NB4 (cell line): ENCODE results near the gene PLXNC1.

Experiments
- POLR2A ChIP-seq: IDR thresholded peaks from 2 replicates; pipeline ENCODE4 v1.6.1; 2011; ENCODE audit warnings: mild to moderate bottlenecking; ENCODE audit not compliant: insufficient read length; ENCODE audit errors: extremely low read depth
- TF ChIP-seq, protein P1 (sequence below): IDR thresholded peaks from 2 replicates; pipeline ENCODE4 v1.6.1; 2011; ENCODE audit warnings: low read depth, low read length
- TF ChIP-seq, protein P2 (sequence below): IDR thresholded peaks from one replicate; pipeline ENCODE4 v1.5.1; 2012; ENCODE audit warnings: low read depth, low read length

DNA sequence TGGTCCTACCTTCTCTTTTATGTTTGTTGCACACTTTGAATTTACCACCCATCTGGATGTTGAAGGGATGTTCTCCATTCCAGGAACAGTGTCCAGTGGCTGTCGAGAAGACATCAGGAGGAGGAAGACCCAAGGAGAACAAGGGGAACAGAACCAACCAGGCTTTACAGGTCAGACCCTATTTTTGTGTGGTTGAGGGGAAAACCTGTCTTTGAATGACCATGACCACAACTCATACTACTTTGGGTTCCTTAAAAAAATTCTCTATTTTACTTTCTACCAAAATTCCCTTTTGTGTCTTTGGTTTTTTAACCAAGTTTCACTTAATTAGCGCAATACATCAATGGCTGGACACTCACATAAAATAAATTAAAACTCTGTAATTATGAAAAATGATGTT, 78.7 kb downstream of the PLXNC1 start:
- TF ChIP-seq, protein P1, sequence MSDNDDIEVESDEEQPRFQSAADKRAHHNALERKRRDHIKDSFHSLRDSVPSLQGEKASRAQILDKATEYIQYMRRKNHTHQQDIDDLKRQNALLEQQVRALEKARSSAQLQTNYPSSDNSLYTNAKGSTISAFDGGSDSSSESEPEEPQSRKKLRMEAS = no peak
- TF ChIP-seq, protein P2, sequence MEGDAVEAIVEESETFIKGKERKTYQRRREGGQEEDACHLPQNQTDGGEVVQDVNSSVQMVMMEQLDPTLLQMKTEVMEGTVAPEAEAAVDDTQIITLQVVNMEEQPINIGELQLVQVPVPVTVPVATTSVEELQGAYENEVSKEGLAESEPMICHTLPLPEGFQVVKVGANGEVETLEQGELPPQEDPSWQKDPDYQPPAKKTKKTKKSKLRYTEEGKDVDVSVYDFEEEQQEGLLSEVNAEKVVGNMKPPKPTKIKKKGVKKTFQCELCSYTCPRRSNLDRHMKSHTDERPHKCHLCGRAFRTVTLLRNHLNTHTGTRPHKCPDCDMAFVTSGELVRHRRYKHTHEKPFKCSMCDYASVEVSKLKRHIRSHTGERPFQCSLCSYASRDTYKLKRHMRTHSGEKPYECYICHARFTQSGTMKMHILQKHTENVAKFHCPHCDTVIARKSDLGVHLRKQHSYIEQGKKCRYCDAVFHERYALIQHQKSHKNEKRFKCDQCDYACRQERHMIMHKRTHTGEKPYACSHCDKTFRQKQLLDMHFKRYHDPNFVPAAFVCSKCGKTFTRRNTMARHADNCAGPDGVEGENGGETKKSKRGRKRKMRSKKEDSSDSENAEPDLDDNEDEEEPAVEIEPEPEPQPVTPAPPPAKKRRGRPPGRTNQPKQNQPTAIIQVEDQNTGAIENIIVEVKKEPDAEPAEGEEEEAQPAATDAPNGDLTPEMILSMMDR = no peak
- no peak for TF ChIP-seq POLR2A
